Measurements from ENCODE around the gene ZIC1. TPM values are rescaled to one million over a fixed set of nuclear protein-coding genes. Genes with fewer than 3 reads are reported as not detected.

Gene ZIC1
- total RNA-seq, 1 donor from 2014 or later, result 12.8 TPM

GRCh38 chr3:147449669-147450068 lies 40.5 kb downstream of the ZIC1 start:
- no peak overlapping the region for H3K27ac Mint-ChIP-seq (ENCODE audit: unreplicated experiment)
- H3K4me1 Mint-ChIP-seq (ENCODE audit: low read depth), result no peaks in the 10 kb centered on the region
- no peak for DNase-seq (ENCODE audit: low spot score)
- H3K4me3 Mint-ChIP-seq (ENCODE audit: unreplicated experiment), result no peak overlapping the region
- no peaks in the 10 kb centered on the region for H3K36me3 Mint-ChIP-seq (ENCODE audit: low read depth)
- H3K9me3 Mint-ChIP-seq (ENCODE audit: low read depth), result no peaks in the 10 kb centered on the region
- H3K27me3 Mint-ChIP-seq (ENCODE audit: low read depth), result no peaks in the 10 kb centered on the region
- no peak for TF ChIP-seq CTCF (IDR thresholded peaks at IDR 0.05)

GRCh38 chr3:147458995-147459704 lies 50.0 kb downstream of the ZIC1 start:
- Mint-ChIP-seq H3K36me3 (ENCODE audit: low read depth) (no peaks in the 10 kb centered on the region), H3K27me3 (ENCODE audit: low read depth) (peaks cover 6% of the 10 kb centered on the region), H3K27ac (ENCODE audit: unreplicated experiment) (no peak overlapping the region), H3K4me3 (ENCODE audit: unreplicated experiment) (no peak overlapping the region), H3K4me1 (ENCODE audit: low read depth) (no peaks in the 10 kb centered on the region), H3K9me3 (ENCODE audit: low read depth) (no peaks in the 10 kb centered on the region)
- no peak for DNase-seq (ENCODE audit: low spot score)
- no peak for TF ChIP-seq CTCF (IDR thresholded peaks at IDR 0.05)

- Mint-ChIP-seq H3K27ac (ENCODE audit: unreplicated experiment) (no peak overlapping the region), H3K4me1 (ENCODE audit: low read depth) (no peaks in the 10 kb centered on the region), H3K9me3 (ENCODE audit: low read depth) (no peaks in the 10 kb centered on the region), H3K4me3 (ENCODE audit: unreplicated experiment) (no peak overlapping the region), H3K36me3 (ENCODE audit: low read depth) (no peaks in the 10 kb centered on the region), H3K27me3 (ENCODE audit: low read depth) (no peaks in the 10 kb centered on the region)
- DNase-seq (ENCODE audit: low spot score), result no peak
- no peak for TF ChIP-seq CTCF (IDR thresholded peaks at IDR 0.05)
Measured at GRCh38 chr3:147462856-147463255, 53.7 kb downstream of the ZIC1 start.

Other genes starting within 250 kb of the ZIC1 start
- gene ZIC4, start 2.8 kb upstream of the ZIC1 start, total RNA-seq, result 1.7 to 10.2 TPM (median 1.7 TPM) in 3 replicates